ENCODE data around the gene DCXR. TPM values are rescaled to one million over a fixed set of nuclear protein-coding genes. Genes with fewer than 3 reads are reported as not detected.

Gene DCXR
- polyA plus RNA-seq, 1 donor from 2014 or later: 88.3 TPM

DNA sequence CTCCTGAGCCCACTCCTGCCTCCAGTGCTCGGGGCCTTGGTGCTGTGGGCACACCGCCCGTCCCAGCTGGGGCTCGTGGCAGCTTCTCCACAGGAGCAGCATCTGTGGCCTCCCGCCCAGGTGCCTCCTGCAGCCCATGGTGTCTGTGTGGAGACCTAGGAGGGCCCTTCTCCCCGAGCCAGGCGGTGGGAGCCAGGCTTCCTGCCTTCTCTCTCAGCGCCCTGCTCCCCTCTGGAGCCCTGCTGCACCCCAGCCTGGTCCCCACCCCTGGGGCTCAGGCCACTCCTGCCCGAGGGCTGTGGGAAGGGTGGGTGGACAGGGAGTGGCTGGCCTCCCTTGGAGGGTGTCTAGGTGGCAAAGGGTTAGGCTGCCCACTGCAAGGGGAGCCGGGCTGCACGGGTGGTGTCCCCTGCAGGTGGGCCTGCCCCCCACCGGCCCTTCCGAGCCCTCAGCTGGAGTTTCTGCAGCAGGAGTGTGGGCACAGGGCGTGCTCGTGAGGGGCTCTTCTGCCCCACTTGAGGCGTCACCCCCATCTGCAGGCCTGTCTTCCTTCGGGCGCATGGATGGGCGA lies 25.8 kb downstream of the DCXR start:
- no peaks in the 10 kb centered on the region for H3K4me1 Mint-ChIP-seq
- H3K4me3 Mint-ChIP-seq: no peak overlapping the region
- H3K9me3 Mint-ChIP-seq: no peaks in the 10 kb centered on the region
- no peak overlapping the region for H3K27ac Mint-ChIP-seq
- no peaks in the 10 kb centered on the region for H3K36me3 Mint-ChIP-seq
- H3K27me3 Mint-ChIP-seq: no peaks in the 10 kb centered on the region

DNA sequence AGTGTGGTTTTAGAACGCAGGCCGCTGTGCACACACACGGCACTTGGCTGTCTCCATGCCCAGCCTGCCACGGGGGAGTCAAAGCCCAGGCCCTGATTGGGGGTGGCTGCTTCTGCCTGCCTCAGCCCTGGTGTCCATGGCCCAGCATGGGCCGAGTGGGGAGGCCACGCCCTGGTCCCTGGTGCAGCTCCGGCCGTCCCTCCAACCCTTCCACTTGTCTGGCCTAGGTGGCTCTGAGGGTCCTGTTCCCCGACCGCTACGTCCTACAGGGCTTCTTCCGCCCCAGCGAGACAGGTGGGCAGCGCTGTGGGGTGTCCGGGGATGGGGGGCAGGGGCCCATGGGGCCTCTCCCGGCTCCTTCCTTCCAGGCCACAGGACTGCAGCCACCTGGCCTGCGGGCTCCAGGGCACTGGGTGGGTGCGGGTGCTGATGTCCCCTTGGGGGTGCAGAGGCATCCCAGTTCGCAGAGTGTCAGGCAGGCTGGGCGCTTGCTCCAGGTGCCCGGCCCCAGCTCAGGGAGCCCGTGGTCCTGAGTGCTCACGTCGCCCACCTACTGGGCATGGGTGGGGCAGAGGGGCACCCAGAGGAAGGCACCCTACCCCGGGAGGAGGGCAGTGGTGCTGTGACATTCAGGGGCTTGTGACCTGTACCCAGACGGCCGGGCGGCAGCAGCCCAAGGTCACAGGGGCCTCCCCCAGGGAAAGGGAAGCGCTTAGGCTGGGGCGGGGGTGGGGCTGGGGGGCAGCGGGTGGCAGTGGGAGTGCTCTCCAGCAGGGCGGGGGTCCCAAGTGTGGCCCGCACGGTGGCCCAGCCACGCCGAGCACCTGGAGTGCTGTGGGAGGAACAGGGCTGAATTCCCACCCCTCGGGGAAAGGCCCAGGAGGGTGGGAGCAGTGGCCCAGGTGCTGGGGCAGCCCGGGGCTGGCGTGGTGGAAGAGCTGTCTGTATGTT lies 26.6 kb downstream of the DCXR start:
- H3K27ac Mint-ChIP-seq: no peak overlapping the region
- H3K4me1 Mint-ChIP-seq: no peaks in the 10 kb centered on the region
- no peaks in the 10 kb centered on the region for H3K9me3 Mint-ChIP-seq
- no peak overlapping the region for H3K4me3 Mint-ChIP-seq
- no peaks in the 10 kb centered on the region for H3K27me3 Mint-ChIP-seq
- no peaks in the 10 kb centered on the region for H3K36me3 Mint-ChIP-seq

- Mint-ChIP-seq H3K36me3 (no peaks in the 10 kb centered on the region), H3K9me3 (no peaks in the 10 kb centered on the region), H3K4me3 (no peak overlapping the region), H3K4me1 (no peaks in the 10 kb centered on the region), H3K27ac (no peak overlapping the region), H3K27me3 (no peaks in the 10 kb centered on the region)
These were observed 28.1 kb downstream of the DCXR start for GRCh38 chr17:82009413-82009812.

GRCh38 chr17:82008941-82009405 lies 28.5 kb downstream of the DCXR start:
- Mint-ChIP-seq H3K4me1 (no peaks in the 10 kb centered on the region), H3K27me3 (no peaks in the 10 kb centered on the region), H3K27ac (no peak overlapping the region), H3K9me3 (no peaks in the 10 kb centered on the region), H3K4me3 (no peak overlapping the region), H3K36me3 (no peaks in the 10 kb centered on the region)

- no peaks in the 10 kb centered on the region for H3K9me3 Mint-ChIP-seq
- no peaks in the 10 kb centered on the region for H3K4me1 Mint-ChIP-seq
- H3K4me3 Mint-ChIP-seq: no peak overlapping the region
- H3K27ac Mint-ChIP-seq: no peak overlapping the region
- no peaks in the 10 kb centered on the region for H3K27me3 Mint-ChIP-seq
- no peaks in the 10 kb centered on the region for H3K36me3 Mint-ChIP-seq
These were observed 29.1 kb downstream of the DCXR start for GRCh38 chr17:82008258-82008940.

GRCh38 chr17:82007495-82008257 lies 29.8 kb downstream of the DCXR start:
- H3K4me3 Mint-ChIP-seq: no peak overlapping the region
- H3K27me3 Mint-ChIP-seq: no peaks in the 10 kb centered on the region
- H3K36me3 Mint-ChIP-seq: no peaks in the 10 kb centered on the region
- H3K27ac Mint-ChIP-seq: no peak overlapping the region
- no peaks in the 10 kb centered on the region for H3K4me1 Mint-ChIP-seq
- no peaks in the 10 kb centered on the region for H3K9me3 Mint-ChIP-seq

- Mint-ChIP-seq H3K4me3 (no peak overlapping the region), H3K36me3 (no peaks in the 10 kb centered on the region), H3K27me3 (no peaks in the 10 kb centered on the region), H3K27ac (no peak overlapping the region), H3K4me1 (no peaks in the 10 kb centered on the region), H3K9me3 (no peaks in the 10 kb centered on the region)
These were observed 30.3 kb downstream of the DCXR start for GRCh38 chr17:82007228-82007494.

DNA sequence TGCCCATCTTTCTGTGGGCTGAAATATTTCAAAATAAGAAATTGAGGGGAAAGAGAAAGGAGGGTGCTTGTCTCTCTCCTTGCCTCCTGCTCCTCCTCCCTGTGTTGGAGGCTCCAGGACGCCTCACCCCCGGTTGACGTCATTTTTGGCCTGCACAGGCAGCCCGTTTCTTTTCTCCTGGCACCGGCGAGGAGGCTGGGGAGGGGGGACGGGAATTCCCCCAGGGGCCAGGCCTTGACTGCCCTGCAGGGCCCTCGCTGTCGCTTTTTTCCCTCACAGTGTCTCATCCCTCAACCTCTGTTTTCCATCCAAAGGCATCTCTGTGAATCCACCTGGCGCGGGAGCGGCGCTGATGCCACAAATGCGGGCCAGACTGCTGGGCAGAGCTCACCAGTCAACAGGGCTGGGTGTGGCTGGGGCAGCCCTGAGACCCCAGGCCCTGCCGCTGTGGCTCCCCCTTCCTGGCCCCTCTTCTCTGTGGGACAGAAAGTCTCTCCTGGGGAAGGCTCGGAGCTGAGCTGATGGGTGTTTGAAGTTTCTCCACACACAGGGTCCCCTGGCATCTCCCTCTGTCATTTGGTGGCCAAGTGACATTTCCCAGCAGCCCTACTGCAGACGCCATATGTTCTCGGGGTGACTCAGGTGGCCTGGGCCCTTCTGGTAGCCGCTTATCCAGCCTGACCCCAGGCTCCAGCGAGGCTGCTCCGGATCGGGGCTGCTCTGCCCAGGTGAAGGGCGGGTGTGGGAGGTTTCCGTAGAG lies 30.8 kb downstream of the DCXR start:
- Mint-ChIP-seq H3K27me3 (no peaks in the 10 kb centered on the region), H3K4me3 (no peak overlapping the region), H3K27ac (no peak overlapping the region), H3K4me1 (no peaks in the 10 kb centered on the region), H3K36me3 (no peaks in the 10 kb centered on the region), H3K9me3 (no peaks in the 10 kb centered on the region)

DNA sequence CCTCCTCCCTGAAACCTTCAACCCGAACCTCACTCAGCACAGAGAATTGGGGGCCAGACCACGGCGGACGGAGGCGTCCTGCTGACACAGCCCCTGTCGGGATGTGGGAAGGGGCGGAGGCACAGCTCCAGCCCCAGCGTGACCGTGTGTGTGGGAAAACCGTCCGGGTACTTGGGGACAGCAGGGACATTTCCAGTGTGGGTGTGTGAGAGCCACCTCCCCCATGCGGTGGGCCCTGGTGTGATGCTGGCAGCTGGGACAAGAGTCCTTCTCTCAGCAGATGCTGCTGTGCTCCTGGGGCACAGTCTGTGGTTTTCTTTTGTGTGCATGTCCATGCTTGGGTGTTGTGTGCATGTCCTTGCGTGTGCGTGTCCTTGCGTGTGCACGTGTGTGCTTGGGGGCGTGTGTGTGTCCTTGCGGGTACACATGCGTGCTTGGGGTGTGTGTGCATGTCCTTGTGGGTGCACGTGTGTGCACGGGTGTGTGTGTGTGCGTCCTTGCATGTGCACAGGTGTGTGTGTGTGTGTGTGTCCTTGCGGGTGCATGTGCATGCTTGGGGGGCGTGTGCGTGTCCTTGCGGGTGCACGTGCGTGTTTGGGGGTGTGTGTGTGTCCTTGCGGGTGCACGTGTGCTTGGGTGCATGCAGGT lies 31.7 kb downstream of the DCXR start:
- Mint-ChIP-seq H3K9me3 (no peaks in the 10 kb centered on the region), H3K4me3 (no peak overlapping the region), H3K4me1 (no peaks in the 10 kb centered on the region), H3K27ac (no peak overlapping the region), H3K36me3 (no peaks in the 10 kb centered on the region), H3K27me3 (no peaks in the 10 kb centered on the region)

DNA sequence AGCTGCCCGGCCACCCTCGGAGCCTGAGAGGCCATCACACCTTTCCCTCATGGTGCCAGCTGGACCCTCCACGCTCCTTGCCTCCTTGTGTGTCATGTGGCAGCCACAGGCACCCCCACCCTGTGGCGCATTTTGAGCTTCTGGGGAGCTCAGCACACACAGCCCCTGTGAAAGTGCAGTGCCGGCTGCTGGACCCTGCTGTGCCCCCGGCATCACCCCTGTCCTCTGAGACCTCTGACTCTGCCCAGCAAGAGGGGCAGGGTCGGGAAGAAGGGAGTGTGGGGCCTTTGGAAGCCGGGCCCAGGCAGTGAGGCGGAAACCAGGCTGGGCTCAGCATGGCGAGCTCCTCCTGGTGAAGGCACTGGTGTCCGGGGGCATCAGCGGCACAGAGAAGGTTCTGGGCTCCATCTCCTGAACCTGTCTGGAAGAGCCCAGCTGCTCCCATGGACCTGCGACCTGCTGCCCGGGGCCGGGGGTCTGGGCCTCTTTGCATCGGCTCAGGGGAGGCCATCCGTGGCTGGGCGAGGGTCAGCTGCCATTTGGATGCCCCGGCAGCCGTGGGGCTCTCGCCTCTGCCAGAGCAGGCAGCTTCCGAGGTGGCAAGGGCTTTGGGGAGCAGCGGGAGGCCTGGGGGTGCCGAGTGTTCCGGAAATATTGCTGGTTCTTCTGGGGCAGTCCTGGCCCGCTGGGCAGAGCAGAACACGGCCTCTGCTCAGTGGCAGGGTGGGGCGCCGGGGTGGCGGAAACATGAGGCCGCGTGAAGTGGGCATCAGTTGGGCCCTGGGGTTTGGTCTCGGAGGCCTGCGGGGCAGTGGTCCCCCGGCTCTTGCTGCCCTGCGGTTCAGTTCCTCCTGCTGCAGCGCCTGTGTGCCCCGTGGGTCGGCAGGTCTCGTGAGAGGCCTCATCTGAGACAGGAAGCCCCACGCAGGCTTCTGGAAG lies 32.7 kb downstream of the DCXR start:
- no peaks in the 10 kb centered on the region for H3K27me3 Mint-ChIP-seq
- no peak overlapping the region for H3K27ac Mint-ChIP-seq
- no peaks in the 10 kb centered on the region for H3K4me1 Mint-ChIP-seq
- H3K9me3 Mint-ChIP-seq: no peaks in the 10 kb centered on the region
- no peak overlapping the region for H3K4me3 Mint-ChIP-seq
- no peaks in the 10 kb centered on the region for H3K36me3 Mint-ChIP-seq

DNA sequence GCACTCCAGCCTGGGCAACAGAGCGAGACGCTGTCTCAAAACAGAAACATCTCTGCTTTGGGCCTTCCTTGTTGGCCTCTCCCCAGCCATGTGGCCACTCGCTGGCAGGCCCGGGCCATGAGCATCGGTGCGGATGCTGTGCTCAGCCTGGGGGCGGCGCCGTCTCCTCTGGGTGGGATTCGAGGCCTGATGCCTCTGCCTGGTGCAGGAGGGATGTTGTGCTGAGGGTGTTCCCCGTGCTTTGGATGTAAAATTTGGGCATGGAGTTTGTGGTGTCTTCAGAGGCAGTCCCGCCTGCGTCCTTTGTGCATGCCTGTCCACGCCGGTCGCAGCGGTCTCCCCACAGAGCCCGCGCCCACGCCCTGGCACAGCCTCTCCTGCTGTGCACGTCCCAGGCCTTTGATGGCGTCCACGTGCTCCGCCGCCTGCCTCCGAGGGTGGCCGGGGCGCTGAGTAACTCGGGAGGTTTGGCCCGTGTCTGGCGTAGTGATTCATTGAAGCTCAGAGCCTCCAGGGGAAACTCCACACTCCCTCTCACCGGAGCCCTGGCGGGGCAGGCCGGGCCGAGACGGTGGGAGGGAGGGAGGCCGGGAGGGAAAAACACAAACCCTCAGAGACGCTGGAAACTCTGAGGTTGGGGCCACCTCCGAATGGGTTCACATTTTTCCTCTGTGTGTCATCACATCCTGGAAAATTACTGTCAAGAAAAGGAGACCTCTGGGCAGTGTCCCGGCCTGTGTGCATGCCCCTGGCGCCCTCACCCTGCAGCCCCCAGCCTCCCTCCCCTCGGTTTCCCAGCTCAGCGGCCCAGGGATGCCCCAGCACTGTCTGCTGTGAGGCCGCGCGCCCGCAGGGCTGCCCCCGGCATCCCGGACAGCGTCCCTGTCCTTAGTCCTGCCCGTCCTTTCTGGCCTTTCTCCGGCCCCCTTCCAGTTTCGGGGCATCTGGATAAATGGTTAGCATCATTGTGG lies 33.8 kb downstream of the DCXR start:
- Mint-ChIP-seq H3K4me3 (no peak overlapping the region), H3K4me1 (no peaks in the 10 kb centered on the region), H3K27me3 (no peaks in the 10 kb centered on the region), H3K36me3 (no peaks in the 10 kb centered on the region), H3K27ac (no peak overlapping the region), H3K9me3 (no peaks in the 10 kb centered on the region)

- H3K4me1 Mint-ChIP-seq: no peaks in the 10 kb centered on the region
- no peak overlapping the region for H3K4me3 Mint-ChIP-seq
- H3K27me3 Mint-ChIP-seq: no peaks in the 10 kb centered on the region
- no peak overlapping the region for H3K27ac Mint-ChIP-seq
- H3K9me3 Mint-ChIP-seq: no peaks in the 10 kb centered on the region
- H3K36me3 Mint-ChIP-seq: no peaks in the 10 kb centered on the region
These were observed 35.9 kb downstream of the DCXR start for GRCh38 chr17:82001571-82002056.
